A549 (cell line): ENCODE measurements around the gene VSIG1.

Experiments
- EP300 ChIP-seq, 2 experiments: fragments of >200 bp; sonication (Bioruptor Twin); formaldehyde crosslinking; IDR thresholded peaks; 2 replicates in 1 of 2; 3 replicates in 1 of 2; pipeline ENCODE4 v1.6.1; 2016 to 2017
- ESRRA ChIP-seq: fragments of 150-350 bp; IDR thresholded peaks from 2 replicates; pipeline ENCODE4 v1.6.1; 2014; ENCODE audit warnings: mild to moderate bottlenecking, low read length, borderline replicate concordance
- FOSL2 ChIP-seq, 2 experiments: fragments of 450-650 bp in 1 of 2; fragments of >200 bp in 1 of 2; sonication (Bioruptor Twin) in 1 of 2; formaldehyde crosslinking; IDR thresholded peaks; 2 replicates each; pipeline versions ENCODE4 v1.5.0 to v1.6.1; 2016 to 2020; ENCODE audit warnings: mild to moderate bottlenecking in 1 of 2, moderate library complexity in 1 of 2
- MAZ ChIP-seq: fragments of 150-350 bp; IDR thresholded peaks from 2 replicates; pipeline ENCODE4 v1.6.1; 2014; ENCODE audit warnings: antibody characterized with exemption, low read depth, low read length, borderline replicate concordance
- NR3C1 ChIP-seq: fragments of >200 bp; sonication (Bioruptor Twin); formaldehyde crosslinking; IDR thresholded peaks from 3 replicates; pipeline ENCODE4 v1.6.1; 2017
- RAD21 ChIP-seq, 2 experiments: fragments of >200 bp in 1 of 2; sonication (Bioruptor Twin) in 1 of 2; formaldehyde crosslinking in 1 of 2; IDR thresholded peaks in 1 of 2; conservative IDR thresholded peaks in 1 of 2; 2 replicates in 1 of 2; 3 replicates in 1 of 2; pipeline ENCODE4 v1.6.1; 2012 to 2018; ENCODE audit warnings: inconsistent platforms in 1 of 2
- RFX5 ChIP-seq: fragments of 450-650 bp; IDR thresholded peaks from 2 replicates; pipeline ENCODE4 v1.7.1; 2014; ENCODE audit warnings: antibody characterized with exemption, mild to moderate bottlenecking, moderate library complexity
- TF ChIP-seq, protein P1 (sequence below): fragments of >200 bp; sonication (Bioruptor Twin); formaldehyde crosslinking; IDR thresholded peaks from 3 replicates; pipeline ENCODE4 v1.5.1; 2016
- TF ChIP-seq, protein P2 (sequence below): fragments of >200 bp; sonication (Bioruptor Twin); formaldehyde crosslinking; IDR thresholded peaks from 3 replicates; pipeline ENCODE4 v1.6.1; 2016

DNA sequence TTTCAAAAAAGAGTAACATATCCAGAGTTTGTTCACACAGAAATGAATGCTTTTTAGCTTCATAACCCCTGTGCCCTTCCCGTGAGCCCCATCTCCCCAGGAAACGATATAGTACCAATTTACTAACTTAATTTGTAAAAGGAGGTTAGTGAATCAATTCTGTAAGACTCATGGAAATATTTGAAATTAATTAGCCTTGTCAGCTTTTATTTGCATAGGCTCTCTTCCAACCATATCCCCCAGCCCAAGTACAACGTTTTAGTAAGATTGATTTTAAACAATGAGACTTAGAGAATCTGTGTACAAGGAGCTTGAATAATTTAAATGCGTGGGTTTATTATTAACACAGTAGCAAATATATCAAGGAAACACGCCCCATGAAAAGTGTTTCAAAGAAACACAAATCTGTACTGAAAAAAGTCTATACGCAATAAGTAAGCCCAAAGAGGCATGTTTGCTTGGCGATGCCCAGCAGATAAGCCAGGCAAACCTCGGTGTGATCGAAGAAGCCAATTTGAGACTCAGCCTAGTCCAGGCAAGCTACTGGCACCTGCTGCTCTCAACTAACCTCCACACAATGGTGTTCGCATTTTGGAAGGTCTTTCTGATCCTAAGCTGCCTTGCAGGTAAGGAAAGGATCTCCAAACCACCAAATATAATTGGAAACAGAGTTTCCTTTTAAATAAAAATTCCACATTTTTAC, at the start of gene VSIG1:
- TF ChIP-seq RFX5 = no peak
- TF ChIP-seq, protein P1, sequence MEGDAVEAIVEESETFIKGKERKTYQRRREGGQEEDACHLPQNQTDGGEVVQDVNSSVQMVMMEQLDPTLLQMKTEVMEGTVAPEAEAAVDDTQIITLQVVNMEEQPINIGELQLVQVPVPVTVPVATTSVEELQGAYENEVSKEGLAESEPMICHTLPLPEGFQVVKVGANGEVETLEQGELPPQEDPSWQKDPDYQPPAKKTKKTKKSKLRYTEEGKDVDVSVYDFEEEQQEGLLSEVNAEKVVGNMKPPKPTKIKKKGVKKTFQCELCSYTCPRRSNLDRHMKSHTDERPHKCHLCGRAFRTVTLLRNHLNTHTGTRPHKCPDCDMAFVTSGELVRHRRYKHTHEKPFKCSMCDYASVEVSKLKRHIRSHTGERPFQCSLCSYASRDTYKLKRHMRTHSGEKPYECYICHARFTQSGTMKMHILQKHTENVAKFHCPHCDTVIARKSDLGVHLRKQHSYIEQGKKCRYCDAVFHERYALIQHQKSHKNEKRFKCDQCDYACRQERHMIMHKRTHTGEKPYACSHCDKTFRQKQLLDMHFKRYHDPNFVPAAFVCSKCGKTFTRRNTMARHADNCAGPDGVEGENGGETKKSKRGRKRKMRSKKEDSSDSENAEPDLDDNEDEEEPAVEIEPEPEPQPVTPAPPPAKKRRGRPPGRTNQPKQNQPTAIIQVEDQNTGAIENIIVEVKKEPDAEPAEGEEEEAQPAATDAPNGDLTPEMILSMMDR = no peak
- TF ChIP-seq MAZ = no peak
- TF ChIP-seq ESRRA = no peak
- TF ChIP-seq EP300 (IDR thresholded peaks at IDR 0.05) = no peak
- no peak for TF ChIP-seq RAD21 (conservative IDR thresholded peaks at IDR 0.05 in 1 of 2, IDR thresholded peaks at IDR 0.05 in 1 of 2)
- no peak for TF ChIP-seq NR3C1
- TF ChIP-seq, protein P2, sequence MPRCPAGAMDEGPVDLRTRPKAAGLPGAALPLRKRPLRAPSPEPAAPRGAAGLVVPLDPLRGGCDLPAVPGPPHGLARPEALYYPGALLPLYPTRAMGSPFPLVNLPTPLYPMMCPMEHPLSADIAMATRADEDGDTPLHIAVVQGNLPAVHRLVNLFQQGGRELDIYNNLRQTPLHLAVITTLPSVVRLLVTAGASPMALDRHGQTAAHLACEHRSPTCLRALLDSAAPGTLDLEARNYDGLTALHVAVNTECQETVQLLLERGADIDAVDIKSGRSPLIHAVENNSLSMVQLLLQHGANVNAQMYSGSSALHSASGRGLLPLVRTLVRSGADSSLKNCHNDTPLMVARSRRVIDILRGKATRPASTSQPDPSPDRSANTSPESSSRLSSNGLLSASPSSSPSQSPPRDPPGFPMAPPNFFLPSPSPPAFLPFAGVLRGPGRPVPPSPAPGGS = no peak
- no peak for TF ChIP-seq FOSL2 (IDR thresholded peaks at IDR 0.05)
- no peak for TF ChIP-seq FOSL2 (CRISPR knock-in tag; IDR thresholded peaks at IDR 0.05)
